ENCODE data around the gene VEGFA. TPM values are rescaled to one million over a fixed set of nuclear protein-coding genes. Genes with fewer than 3 reads are reported as not detected.

VEGFA gene
- total RNA-seq, 1 donor from 2014 or later: 22.4 TPM

GRCh38 chr6:43782764-43783513 lies 12.9 kb downstream of the VEGFA start:
- intact Hi-C loops (cut with micrococcal nuclease): no loop called here

GRCh38 chr6:43784049-43784855 lies 14.2 kb downstream of the VEGFA start:
- intact Hi-C loops (cut with micrococcal nuclease): no loop called here

- intact Hi-C loops (cut with micrococcal nuclease): no loop called here
These were observed 15.3 kb downstream of the VEGFA start for GRCh38 chr6:43785220-43785752.

GRCh38 chr6:43785904-43786303 lies 15.9 kb downstream of the VEGFA start:
- intact Hi-C loops (cut with micrococcal nuclease): no loop called here

GRCh38 chr6:43786664-43787329 lies 16.8 kb downstream of the VEGFA start:
- intact Hi-C loops (cut with micrococcal nuclease): no loop called here

GRCh38 chr6:43788301-43788700 lies 18.3 kb downstream of the VEGFA start:
- intact Hi-C loops (cut with micrococcal nuclease): no loop called here

- intact Hi-C loops (cut with micrococcal nuclease): no loop called here
These were observed 19.4 kb downstream of the VEGFA start for GRCh38 chr6:43789447-43789846.

- intact Hi-C loops (cut with micrococcal nuclease): no loop called here
These were observed 20.0 kb downstream of the VEGFA start for GRCh38 chr6:43790031-43790430.

- intact Hi-C loops (cut with micrococcal nuclease): no loop called here
These were observed 21.9 kb downstream of the VEGFA start for GRCh38 chr6:43791745-43792422.

- intact Hi-C loops (cut with micrococcal nuclease): no loop called here
These were observed 23.3 kb downstream of the VEGFA start for GRCh38 chr6:43793154-43793874.

GRCh38 chr6:43793875-43794242 lies 23.8 kb downstream of the VEGFA start:
- intact Hi-C loops (cut with micrococcal nuclease): no loop called here

GRCh38 chr6:43795421-43795820 lies 25.4 kb downstream of the VEGFA start:
- intact Hi-C loops (cut with micrococcal nuclease): no loop called here

GRCh38 chr6:43796168-43796567 lies 26.2 kb downstream of the VEGFA start:
- intact Hi-C loops (cut with micrococcal nuclease): no loop called here

GRCh38 chr6:43796903-43797890 lies 27.2 kb downstream of the VEGFA start:
- intact Hi-C loops (cut with micrococcal nuclease): no loop called here

GRCh38 chr6:43797919-43798318 lies 27.9 kb downstream of the VEGFA start:
- intact Hi-C loops (cut with micrococcal nuclease): no loop called here

GRCh38 chr6:43798688-43799444 lies 28.9 kb downstream of the VEGFA start:
- intact Hi-C loops (cut with micrococcal nuclease): no loop called here

GRCh38 chr6:43799551-43800297 lies 29.7 kb downstream of the VEGFA start:
- intact Hi-C loops (cut with micrococcal nuclease): no loop called here

- intact Hi-C loops (cut with micrococcal nuclease): no loop called here
These were observed 30.2 kb downstream of the VEGFA start for GRCh38 chr6:43800298-43800623.
